ENCODE results near the gene CDH13.

Gene CDH13

DNA sequence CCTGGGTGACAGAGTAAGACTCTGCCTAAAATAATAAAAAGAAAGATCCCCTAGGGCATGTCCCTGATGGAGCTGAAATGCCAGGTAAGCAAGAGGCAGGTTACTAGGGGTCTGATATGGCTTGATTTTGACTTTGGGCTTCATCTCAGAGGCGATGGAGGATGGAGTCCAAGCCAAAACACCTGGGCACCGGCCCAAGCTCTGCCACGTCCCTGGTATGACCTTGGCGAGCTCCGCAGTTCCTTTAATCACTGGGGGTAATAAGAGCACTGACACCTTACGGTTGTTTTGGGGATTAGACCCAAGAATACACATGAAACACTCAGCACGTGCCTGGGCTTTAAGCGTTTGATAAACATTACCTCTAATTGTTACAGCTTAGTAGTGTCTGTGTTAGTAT is 830.2 kb downstream of the CDH13 start:
- H3K36me3 ChIP-seq, result no peaks in the 10 kb centered on the region
- H3K27ac ChIP-seq, result no peak overlapping the region
- H3K27me3 ChIP-seq, result no peaks in the 10 kb centered on the region
- no peak for TF ChIP-seq Cebpa-rat (IDR thresholded peaks at IDR 0.05)
- no peak overlapping the region for H3K4me3 ChIP-seq
- no peak overlapping the region for H3K4me2 ChIP-seq
- H4K20me1 ChIP-seq, result no peaks in the 10 kb centered on the region
- no peaks in the 10 kb centered on the region for H3K9me3 ChIP-seq (replicated peaks in 1 of 11)
- H3K9ac ChIP-seq, result no peak overlapping the region
- H3K4me1 ChIP-seq, result peaks cover 0 to 4% (median 0%) of the 10 kb centered on the region in 10 experiments; a peak in 1 of 20 replicates

DNA sequence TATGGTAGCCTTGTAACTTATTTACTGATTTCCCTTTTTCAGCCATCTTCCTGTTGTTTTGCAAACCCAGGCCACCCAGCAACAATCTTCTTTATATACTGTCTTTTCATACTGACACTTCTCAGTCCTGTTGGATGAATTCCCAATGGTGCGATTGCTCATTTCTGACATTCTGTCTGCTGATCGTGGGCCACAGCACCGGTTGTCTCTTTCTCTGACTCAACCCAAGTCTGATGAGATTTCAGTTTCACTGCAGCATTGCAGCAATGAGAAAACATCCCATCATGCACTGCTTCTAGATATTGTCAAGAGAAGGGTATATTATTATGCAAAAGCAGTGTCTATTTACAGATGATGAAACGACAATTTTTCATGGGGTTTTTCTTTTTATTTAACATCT is 831.8 kb downstream of the CDH13 start:
- Histone ChIP-seq H3K4me1 (peaks cover 0 to 4% (median 0%) of the 10 kb centered on the region in 10 experiments; a peak in 1 of 20 replicates), H3K27me3 (no peaks in the 10 kb centered on the region), H3K27ac (no peak overlapping the region), H3K4me3 (no peak overlapping the region), H3K4me2 (no peak overlapping the region), H3K36me3 (no peaks in the 10 kb centered on the region), H3K9me3 (replicated peaks in 1 of 11) (no peaks in the 10 kb centered on the region), H3K9ac (no peak overlapping the region), H4K20me1 (no peaks in the 10 kb centered on the region)
- TF ChIP-seq Cebpa-rat (IDR thresholded peaks at IDR 0.05), result no peak

DNA sequence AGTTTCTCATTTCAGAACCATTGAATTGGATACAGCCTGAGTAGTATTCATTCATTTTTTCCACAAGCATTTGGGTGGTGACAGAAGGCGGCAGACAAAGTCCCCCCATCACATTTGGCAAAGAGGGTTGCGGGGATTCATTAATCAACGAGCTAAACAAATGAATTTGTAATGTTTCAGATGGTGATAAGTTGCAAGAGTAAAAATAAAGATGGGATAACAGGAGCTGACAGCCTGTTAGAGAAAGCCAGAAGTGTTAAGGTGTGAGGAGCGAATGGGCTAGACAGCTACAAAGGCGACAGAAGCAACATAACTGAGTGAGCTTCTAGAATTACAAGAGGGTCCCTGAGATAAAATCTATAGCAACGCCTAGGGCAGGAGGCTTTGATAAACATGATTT is 838.2 kb downstream of the CDH13 start:
- Histone ChIP-seq H3K9me3 (replicated peaks in 1 of 11) (no peaks in the 10 kb centered on the region), H3K4me3 (no peak overlapping the region), H3K27me3 (no peaks in the 10 kb centered on the region), H3K9ac (no peak overlapping the region), H4K20me1 (no peaks in the 10 kb centered on the region), H3K4me2 (no peak overlapping the region), H3K36me3 (no peaks in the 10 kb centered on the region), H3K4me1 (no peaks in the 10 kb centered on the region), H3K27ac (no peak overlapping the region)
- no peak for TF ChIP-seq Cebpa-rat (IDR thresholded peaks at IDR 0.05)

DNA sequence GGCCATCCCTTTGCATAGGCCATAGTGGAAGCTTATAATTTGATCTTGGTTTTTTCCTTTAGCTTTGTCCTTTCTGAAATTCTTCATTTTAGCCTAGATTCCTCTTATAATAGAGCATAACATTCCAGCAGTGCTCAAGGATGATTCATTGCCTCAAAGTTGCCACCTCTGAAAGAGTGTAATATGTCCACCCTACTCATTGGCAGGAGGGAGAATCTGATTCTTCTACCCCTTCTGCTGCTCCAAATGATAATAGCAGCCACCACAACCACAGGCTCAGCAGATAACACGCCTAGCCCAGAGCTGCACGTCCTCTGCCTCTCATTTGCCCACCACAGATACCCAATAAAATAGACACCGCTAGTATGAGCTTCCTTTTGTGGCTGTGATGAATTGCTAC is 843.6 kb downstream of the CDH13 start:
- no peaks in the 10 kb centered on the region for H3K9me3 ChIP-seq (replicated peaks in 1 of 11)
- H3K9ac ChIP-seq, result no peak overlapping the region
- 0 out of 20 replicates have a peak, but pooled peaks cover 0 to 7% (median 0%) of the 10 kb centered on the region in 10 experiments for H3K4me1 ChIP-seq
- no peaks in the 10 kb centered on the region for H3K27me3 ChIP-seq
- H4K20me1 ChIP-seq, result no peaks in the 10 kb centered on the region
- H3K36me3 ChIP-seq, result no peaks in the 10 kb centered on the region
- H3K4me3 ChIP-seq, result no peak overlapping the region
- no peak for TF ChIP-seq Cebpa-rat (IDR thresholded peaks at IDR 0.05)
- no peak overlapping the region for H3K4me2 ChIP-seq
- no peak overlapping the region for H3K27ac ChIP-seq

DNA sequence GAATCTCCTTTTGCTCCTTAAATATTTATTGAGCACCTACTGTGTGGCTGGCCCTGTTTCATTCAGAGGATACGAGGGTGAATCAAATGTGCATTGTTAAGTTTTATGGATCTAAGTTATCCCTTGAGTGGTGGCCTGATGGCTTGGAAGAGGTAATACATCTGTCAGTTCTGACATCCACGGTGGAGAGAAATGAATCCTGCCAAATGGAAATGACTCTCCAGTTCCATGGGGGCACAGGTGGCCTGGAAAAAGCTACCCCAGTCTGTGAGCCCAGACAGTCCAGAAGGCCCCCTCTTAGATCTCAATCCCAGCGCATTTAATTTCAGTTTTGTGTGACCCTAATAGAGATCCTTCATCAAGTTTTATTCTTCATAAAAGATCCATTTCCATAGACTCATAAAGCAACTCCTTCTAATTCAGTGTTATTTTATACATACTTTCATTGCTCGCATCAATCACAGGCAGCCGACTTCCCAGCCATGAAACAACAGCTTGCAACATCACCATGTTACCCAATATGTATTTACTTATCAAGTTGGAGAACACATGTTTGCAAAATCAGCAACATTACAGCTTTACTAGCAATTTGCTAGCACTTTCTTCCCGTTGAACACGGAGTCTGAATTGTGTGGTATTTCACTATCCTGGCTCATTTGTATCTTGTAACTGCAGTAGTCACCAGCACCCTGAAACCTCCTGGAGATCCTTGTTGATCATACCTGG is 846.2 kb downstream of the CDH13 start:
- no peak overlapping the region for H3K4me3 ChIP-seq
- H3K4me1 ChIP-seq, result 0 out of 20 replicates have a peak, but pooled peaks cover 0 to 7% (median 0%) of the 10 kb centered on the region in 10 experiments
- no peak for TF ChIP-seq Cebpa-rat (IDR thresholded peaks at IDR 0.05)
- H3K9ac ChIP-seq, result no peak overlapping the region
- H3K27ac ChIP-seq, result no peak overlapping the region
- no peaks in the 10 kb centered on the region for H3K27me3 ChIP-seq
- H3K36me3 ChIP-seq, result no peaks in the 10 kb centered on the region
- peak overlapping the region in 1 of 11 experiments; percentile 38; a peak in 1 of 22 replicates for H3K4me2 ChIP-seq
- H4K20me1 ChIP-seq, result no peaks in the 10 kb centered on the region
- H3K9me3 ChIP-seq (replicated peaks in 1 of 11), result no peaks in the 10 kb centered on the region

DNA sequence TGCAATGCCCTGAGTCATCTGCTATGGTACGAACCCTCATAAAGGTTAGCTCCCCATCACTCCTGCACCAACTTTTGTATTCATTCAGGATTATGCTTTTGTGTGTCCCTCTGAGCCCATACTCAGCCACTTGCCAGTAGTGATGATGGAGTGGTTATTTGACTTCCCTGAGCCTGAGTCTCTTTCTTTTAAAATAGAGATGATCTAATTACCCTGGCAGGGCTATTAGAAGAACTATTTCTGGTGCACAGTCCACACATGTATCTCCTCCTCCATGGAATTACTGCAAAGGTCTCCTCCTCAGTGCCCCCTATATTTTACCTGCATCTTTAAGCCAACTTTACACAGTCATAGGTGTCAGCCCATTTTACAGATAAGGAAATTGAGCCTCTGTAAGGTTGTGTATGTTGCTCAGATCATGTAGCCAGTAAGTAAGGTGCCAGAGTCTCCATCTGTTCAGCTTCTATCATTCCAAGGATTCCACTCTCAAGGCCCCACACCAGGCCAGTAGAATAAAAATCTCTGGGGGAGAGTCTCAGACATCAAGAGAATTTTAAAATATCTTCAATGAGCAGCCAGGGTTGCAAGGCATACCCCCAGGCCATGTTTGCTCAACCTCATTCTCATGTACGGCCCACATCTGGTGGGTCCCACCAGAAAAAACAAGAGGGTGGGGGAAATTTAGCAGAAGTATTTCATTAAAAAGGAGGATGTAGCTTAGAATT is 847.3 kb downstream of the CDH13 start:
- H3K27ac ChIP-seq, result no peak overlapping the region
- H3K4me3 ChIP-seq, result no peak overlapping the region
- no peaks in the 10 kb centered on the region for H3K36me3 ChIP-seq
- H3K4me2 ChIP-seq, result no peak overlapping the region
- no peaks in the 10 kb centered on the region for H3K9me3 ChIP-seq (replicated peaks in 1 of 11)
- no peak for TF ChIP-seq Cebpa-rat (IDR thresholded peaks at IDR 0.05)
- no peak overlapping the region for H3K9ac ChIP-seq
- H3K4me1 ChIP-seq, result 0 out of 20 replicates have a peak, but pooled peaks cover 0 to 7% (median 0%) of the 10 kb centered on the region in 10 experiments
- H3K27me3 ChIP-seq, result no peaks in the 10 kb centered on the region
- H4K20me1 ChIP-seq, result no peaks in the 10 kb centered on the region

DNA sequence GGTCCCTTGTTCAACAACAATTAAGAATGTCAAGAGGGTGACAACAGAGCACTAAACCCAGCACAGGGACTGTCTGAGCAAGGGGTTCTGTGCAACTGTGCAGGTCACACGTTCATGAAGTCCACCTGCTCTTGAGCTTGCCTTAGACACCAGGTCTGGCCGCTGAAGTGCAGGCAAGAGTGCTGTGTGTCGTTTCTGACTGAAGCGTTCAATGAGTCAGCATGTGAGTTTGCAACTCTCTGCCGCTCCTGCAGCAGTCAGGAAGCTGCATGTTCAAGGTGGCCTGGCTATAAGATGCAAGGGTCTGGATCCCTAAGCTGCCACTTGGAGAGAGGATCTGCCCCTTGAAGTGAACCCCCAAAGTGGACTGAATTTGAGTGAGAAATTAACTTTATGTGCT is 848.3 kb downstream of the CDH13 start:
- Histone ChIP-seq H3K9me3 (replicated peaks in 1 of 11) (no peaks in the 10 kb centered on the region), H3K9ac (no peak overlapping the region), H3K4me3 (no peak overlapping the region), H3K4me1 (0 out of 20 replicates have a peak, but pooled peaks cover 0 to 7% (median 0%) of the 10 kb centered on the region in 10 experiments), H3K27me3 (no peaks in the 10 kb centered on the region), H3K4me2 (no peak overlapping the region), H3K36me3 (no peaks in the 10 kb centered on the region), H3K27ac (no peak overlapping the region), H4K20me1 (no peaks in the 10 kb centered on the region)
- TF ChIP-seq Cebpa-rat (IDR thresholded peaks at IDR 0.05), result no peak

DNA sequence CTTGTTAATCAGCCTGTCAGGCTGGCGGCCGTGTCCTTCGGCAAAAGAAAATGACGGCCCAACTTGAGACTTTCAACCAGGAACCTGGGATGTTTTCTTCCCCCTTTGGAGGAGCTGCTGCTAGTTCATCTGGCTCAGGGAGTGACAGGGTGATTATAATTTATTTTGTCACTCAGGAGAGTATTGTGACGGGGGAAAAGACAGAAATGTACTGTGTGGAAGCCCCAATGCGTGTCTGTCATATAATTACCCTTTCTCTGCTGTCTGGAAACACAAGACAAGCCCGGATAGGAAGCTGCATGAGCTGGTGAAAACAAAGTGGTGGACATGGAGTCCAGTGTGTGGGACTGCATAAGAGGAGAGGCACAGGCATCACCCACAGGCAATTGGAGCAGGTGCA is 854.8 kb downstream of the CDH13 start:
- H4K20me1 ChIP-seq, result no peaks in the 10 kb centered on the region
- H3K27ac ChIP-seq, result no peak overlapping the region
- no peaks in the 10 kb centered on the region for H3K36me3 ChIP-seq
- H3K9me3 ChIP-seq (replicated peaks in 1 of 11), result no peaks in the 10 kb centered on the region
- H3K9ac ChIP-seq, result no peak overlapping the region
- H3K4me3 ChIP-seq, result no peak overlapping the region
- H3K27me3 ChIP-seq, result no peaks in the 10 kb centered on the region
- H3K4me1 ChIP-seq, result no peaks in the 10 kb centered on the region
- H3K4me2 ChIP-seq, result no peak overlapping the region
- no peak for TF ChIP-seq Cebpa-rat (IDR thresholded peaks at IDR 0.05)

DNA sequence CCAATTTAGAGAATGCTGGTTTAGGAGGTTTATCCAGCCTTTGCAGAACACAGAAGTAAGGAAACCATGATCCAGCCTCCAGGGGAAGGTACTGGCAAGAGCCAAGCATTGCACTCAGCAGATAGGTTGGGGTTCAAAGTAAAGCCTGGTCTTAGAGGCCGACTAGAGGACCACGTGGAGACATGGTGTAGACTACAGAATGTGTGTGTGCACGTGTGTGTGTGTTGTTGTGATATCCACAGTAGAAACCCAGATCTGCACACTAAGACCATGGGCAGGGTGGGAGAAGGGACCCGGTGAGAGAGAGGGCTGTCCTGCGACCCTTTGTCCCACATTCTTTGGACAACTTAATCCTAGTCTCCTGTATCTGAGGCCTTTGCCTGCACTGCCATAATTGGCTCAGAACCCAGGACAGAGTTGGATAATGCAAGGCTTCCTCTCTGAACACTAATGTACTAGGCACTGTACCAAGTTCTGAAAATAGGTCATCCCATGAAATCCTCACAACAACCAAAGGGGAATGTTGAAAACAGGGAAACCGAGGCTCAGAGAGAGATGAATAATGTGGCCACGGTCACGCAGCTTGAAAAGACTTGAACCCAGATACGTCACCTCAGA is 855.9 kb downstream of the CDH13 start:
- no peaks in the 10 kb centered on the region for H3K9me3 ChIP-seq (replicated peaks in 1 of 11)
- no peak overlapping the region for H3K4me2 ChIP-seq
- H3K27ac ChIP-seq, result no peak overlapping the region
- TF ChIP-seq Cebpa-rat (IDR thresholded peaks at IDR 0.05), result no peak
- no peaks in the 10 kb centered on the region for H3K27me3 ChIP-seq
- no peaks in the 10 kb centered on the region for H3K36me3 ChIP-seq
- H3K4me3 ChIP-seq, result no peak overlapping the region
- no peaks in the 10 kb centered on the region for H4K20me1 ChIP-seq
- no peak overlapping the region for H3K9ac ChIP-seq
- H3K4me1 ChIP-seq, result no peaks in the 10 kb centered on the region

All from BLaER1 treated with 17β-estradiol and CSF1 and Interleukin-3, amounts not matched to agents 10 nM and 100 nM (cell line).